ENCODE results near the gene NR0B2. TPM values are rescaled to one million over a fixed set of nuclear protein-coding genes. Genes with fewer than 3 reads are reported as not detected.
"Not testable (repeated sequence)": the region's sequence is repeated elsewhere in the genome, so short reads cannot be mapped to it uniquely, and the experiment has no call there.

The NR0B2 gene
- total and polyA plus RNA-seq, 3 donors from 2014 or later = 0.93 to 2.0 (median 1.2) TPM

DNA sequence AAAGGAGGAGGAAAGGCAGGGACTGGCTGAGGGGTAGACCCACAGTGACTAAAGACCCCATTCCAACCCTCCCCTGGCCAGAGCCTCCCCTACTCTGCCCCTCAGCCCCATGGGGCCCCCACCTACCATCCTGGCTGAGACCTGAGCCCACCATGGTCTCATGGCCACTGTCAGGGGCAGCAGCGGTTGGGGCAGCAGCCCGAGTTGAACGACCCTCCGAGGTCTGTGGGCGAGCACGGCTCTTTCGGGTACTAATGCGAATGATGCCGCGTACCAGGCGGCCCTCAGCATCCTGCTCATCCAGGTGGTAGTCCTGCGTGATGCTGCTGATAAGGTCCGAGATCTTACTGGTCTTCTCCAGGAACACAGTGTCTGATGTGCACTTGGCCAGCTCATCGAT lies 37.4 kb upstream of the NR0B2 start:
- TF ChIP-seq POLR2A (IDR thresholded peaks at IDR 0.05) = no peak
- TF ChIP-seq, protein P1, sequence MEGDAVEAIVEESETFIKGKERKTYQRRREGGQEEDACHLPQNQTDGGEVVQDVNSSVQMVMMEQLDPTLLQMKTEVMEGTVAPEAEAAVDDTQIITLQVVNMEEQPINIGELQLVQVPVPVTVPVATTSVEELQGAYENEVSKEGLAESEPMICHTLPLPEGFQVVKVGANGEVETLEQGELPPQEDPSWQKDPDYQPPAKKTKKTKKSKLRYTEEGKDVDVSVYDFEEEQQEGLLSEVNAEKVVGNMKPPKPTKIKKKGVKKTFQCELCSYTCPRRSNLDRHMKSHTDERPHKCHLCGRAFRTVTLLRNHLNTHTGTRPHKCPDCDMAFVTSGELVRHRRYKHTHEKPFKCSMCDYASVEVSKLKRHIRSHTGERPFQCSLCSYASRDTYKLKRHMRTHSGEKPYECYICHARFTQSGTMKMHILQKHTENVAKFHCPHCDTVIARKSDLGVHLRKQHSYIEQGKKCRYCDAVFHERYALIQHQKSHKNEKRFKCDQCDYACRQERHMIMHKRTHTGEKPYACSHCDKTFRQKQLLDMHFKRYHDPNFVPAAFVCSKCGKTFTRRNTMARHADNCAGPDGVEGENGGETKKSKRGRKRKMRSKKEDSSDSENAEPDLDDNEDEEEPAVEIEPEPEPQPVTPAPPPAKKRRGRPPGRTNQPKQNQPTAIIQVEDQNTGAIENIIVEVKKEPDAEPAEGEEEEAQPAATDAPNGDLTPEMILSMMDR (IDR thresholded peaks at IDR 0.05) = no peak
- H3K36me3 ChIP-seq (ENCODE audit: low read depth, missing control alignments) = no peaks in the 10 kb centered on the region

DNA sequence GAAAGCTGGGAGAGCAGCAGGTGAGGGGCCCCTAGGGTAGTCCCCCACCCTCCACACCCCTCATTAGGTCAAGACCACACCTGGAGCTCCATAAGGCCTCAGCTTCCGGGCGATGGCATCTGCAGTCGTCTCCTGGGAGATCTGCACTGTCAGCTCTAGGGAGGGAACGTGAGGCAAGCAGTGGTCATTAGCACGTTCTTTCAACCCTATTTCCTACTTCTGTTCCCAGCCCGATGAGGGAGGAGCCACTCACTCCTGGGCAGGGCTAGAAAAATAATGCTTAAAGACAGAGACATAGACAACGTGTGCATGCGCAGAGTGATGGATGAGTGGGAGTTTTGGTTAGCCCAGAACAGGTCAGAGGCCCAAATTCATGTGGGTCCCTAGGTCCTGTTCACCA lies 36.8 kb upstream of the NR0B2 start:
- 68 to 85% methylated on average over 8 of the region's 8 CpGs for WGBS, 2 donors
- DNase-seq = no peak
- TF ChIP-seq, protein P1 (IDR thresholded peaks at IDR 0.05) = no peak
- no peak for TF ChIP-seq POLR2A (IDR thresholded peaks at IDR 0.05)
- Histone ChIP-seq H3K27ac (no peak overlapping the region), H3K4me1 (peaks cover 25% of the 10 kb centered on the region), H3K4me3 (no peak overlapping the region), H3K27me3 (no peaks in the 10 kb centered on the region), H3K9me3 (no peaks in the 10 kb centered on the region), H3K36me3 (ENCODE audit: low read depth, missing control alignments) (no peaks in the 10 kb centered on the region)
- intact Hi-C loops (cut with DNase I; ENCODE audit: low total_unique reads) = no loop called here

More for the DNA sequence above, 37.4 kb upstream of the NR0B2 start:
- DNase-seq = no peak
- WGBS, 2 donors = 98% methylated on average over 9 to 14 of the region's 14 CpGs
- H3K9me3 ChIP-seq = no peaks in the 10 kb centered on the region
- no peaks in the 10 kb centered on the region for H3K27me3 ChIP-seq
- H3K4me3 ChIP-seq = no peak overlapping the region
- intact Hi-C loops (cut with DNase I; ENCODE audit: low total_unique reads) = no loop called here
- H3K27ac ChIP-seq = no peak overlapping the region
- peaks cover 20% of the 10 kb centered on the region for H3K4me1 ChIP-seq

DNA sequence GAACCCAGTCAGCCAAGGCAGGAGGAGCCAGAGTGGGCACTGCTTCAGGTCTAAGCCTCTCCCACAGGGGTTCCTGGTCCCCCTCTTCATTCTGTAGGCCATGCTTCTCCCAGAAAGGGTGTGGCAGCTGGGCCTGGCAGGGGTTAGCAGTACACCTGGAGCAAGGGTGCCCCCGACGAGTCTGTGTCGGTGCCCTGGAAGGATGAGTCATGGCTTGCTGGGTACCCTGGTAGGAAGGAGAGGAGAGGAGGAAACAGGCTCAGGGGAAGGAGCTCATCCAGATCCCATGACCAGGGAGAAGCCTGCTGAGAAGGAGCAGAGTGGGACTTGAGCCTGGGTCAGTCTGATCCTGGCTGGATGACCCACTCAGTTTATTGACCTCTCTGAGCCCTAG lies 36.1 kb upstream of the NR0B2 start:
- no peak overlapping the region for H3K27ac ChIP-seq
- H3K4me3 ChIP-seq = no peak overlapping the region
- no peak for DNase-seq
- TF ChIP-seq, protein P1 (IDR thresholded peaks at IDR 0.05) = no peak
- TF ChIP-seq POLR2A (IDR thresholded peaks at IDR 0.05) = no peak
- 73 to 78% methylated on average over 3 of the region's 3 CpGs for WGBS, 2 donors
- peaks cover 28% of the 10 kb centered on the region for H3K4me1 ChIP-seq
- intact Hi-C loops (cut with DNase I; ENCODE audit: low total_unique reads) = no loop called here
- no peaks in the 10 kb centered on the region for H3K27me3 ChIP-seq
- no peaks in the 10 kb centered on the region for H3K9me3 ChIP-seq
- no peaks in the 10 kb centered on the region for H3K36me3 ChIP-seq (ENCODE audit: low read depth, missing control alignments)

DNA sequence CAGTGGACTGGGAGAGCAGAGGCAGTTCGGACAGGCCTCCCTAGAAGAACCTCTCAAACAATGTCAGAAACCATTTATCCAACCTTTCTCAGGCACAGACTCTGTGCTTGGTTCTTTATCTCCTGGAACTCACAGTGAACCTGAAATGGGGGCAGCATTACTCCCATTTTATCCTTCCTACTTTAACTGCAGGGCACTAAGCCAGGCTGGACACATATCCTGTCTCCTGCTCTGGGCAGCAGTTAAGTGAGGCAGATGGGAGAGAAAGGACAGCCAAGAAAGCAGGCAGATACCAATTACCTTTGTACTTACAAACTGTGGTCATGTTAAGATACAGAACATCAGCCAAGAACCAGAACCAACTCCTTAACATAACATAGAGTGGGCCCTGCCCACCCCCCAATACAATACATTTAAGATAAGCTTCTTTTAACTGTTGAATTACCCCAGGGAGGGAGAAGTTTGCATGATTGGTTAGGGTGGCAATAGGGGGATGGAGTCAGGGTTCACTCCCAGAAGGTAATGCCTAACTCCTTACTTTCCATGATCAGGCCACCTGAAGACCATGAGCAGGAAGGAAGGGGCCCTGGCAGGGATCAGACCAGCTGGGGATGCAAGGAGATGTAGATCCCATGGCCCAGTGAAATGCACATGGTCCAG lies 35.6 kb upstream of the NR0B2 start:
- TF ChIP-seq, protein P1 (IDR thresholded peaks at IDR 0.05) = no peak
- Histone ChIP-seq H3K4me3 (no peak overlapping the region), H3K9me3 (no peaks in the 10 kb centered on the region), H3K27me3 (no peaks in the 10 kb centered on the region), H3K4me1 (peaks cover 28% of the 10 kb centered on the region), H3K36me3 (ENCODE audit: low read depth, missing control alignments) (no peaks in the 10 kb centered on the region), H3K27ac (no peak overlapping the region)
- WGBS, 2 donors = 50 to 69% methylated on average over 1 of the region's 1 CpG
- intact Hi-C loops (cut with DNase I; ENCODE audit: low total_unique reads) = no loop called here
- DNase-seq = no peak

DNA sequence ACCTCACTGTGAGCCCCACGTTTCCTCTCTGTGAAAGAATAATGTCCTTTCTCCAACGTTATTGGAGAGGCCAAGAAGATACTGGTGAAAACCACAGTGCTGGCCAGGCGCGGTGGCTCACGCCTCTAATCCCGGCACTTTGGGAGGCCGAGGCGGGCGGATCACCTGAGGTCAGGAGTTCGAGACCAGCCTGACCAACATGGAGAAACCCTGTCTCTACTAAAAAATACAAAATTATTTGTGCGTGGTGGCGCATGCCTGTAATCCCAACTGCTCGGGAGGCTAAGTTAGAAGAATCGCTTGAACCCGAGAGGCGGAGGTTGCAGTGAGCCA lies 34.9 kb upstream of the NR0B2 start:
- not testable (repeated sequence) for DNase-seq, H3K27me3 ChIP-seq
- 87 to 96% methylated on average over 12 to 16 of the region's 16 CpGs for WGBS, 2 donors

More for the DNA sequence above, 34.9 kb upstream of the NR0B2 start:
- intact Hi-C loops (cut with DNase I; ENCODE audit: low total_unique reads); H3K27ac ChIP-seq; H3K9me3 ChIP-seq; H3K4me3 ChIP-seq; H3K36me3 ChIP-seq (ENCODE audit: low read depth, missing control alignments): not testable (repeated sequence)
- H3K4me1 ChIP-seq = peaks cover 28% of the 10 kb centered on the region

All from testis (tissue), 3 donors.